ENCODE results near the gene RBP5.

The RBP5 gene

DNA sequence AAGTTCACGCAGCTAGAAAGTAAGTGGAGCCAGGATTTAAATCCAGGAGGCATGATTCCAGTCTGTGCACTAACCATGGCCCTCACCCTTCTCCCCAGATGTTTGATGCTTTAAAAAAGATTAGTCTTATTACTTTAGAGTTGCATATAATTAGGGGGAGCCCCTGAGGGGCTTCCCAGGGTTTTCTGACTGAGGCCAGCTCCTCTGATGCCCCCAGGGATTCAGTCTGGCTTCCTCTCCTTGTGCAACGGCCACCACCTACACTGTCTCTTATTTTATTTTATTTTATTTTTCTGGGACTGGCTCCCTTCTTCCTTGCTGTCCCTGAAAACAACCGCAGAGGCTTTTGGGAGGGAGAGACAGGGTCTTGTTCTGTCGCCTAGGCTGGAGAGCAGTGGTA is 24.1 kb upstream of the RBP5 start:
- no peaks in the 10 kb centered on the region for H3K27me3 ChIP-seq (replicated peaks; ENCODE audit: control insufficient read depth, insufficient read depth, low read length)
- peaks cover 20% of the 10 kb centered on the region for H3K36me3 ChIP-seq (ENCODE audit: control insufficient read depth, insufficient read depth, low read length)
- no peak for DNase-seq (ENCODE audit: extremely low read depth, insufficient read length)
- TF ChIP-seq, protein P1, sequence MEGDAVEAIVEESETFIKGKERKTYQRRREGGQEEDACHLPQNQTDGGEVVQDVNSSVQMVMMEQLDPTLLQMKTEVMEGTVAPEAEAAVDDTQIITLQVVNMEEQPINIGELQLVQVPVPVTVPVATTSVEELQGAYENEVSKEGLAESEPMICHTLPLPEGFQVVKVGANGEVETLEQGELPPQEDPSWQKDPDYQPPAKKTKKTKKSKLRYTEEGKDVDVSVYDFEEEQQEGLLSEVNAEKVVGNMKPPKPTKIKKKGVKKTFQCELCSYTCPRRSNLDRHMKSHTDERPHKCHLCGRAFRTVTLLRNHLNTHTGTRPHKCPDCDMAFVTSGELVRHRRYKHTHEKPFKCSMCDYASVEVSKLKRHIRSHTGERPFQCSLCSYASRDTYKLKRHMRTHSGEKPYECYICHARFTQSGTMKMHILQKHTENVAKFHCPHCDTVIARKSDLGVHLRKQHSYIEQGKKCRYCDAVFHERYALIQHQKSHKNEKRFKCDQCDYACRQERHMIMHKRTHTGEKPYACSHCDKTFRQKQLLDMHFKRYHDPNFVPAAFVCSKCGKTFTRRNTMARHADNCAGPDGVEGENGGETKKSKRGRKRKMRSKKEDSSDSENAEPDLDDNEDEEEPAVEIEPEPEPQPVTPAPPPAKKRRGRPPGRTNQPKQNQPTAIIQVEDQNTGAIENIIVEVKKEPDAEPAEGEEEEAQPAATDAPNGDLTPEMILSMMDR (IDR thresholded peaks at IDR 0.05; ENCODE audit: insufficient read depth, low read length, poor library complexity, severe bottlenecking), result no peak
- H3K4me3 ChIP-seq (replicated peaks; ENCODE audit: low read depth, low read length), result no peak overlapping the region

DNA sequence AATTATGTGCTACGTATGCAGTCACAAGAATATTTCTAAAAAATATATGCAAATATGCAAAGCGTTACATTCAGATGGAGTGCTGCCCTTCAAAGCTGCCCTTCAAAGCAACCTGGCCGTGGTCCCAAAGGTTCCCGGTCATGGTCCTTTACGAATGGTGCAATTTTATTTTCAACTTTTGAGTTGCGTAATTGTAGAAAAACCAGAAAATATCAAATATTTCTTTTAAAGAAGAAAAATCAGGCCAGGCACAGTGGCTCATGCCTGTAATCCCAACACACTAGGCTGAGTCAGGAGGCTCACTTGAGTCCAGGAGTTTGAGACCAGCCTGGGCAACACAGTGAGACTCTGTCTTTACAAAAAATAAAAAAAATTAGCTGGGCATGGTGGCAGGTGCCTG is 22.8 kb upstream of the RBP5 start:
- DNase-seq (ENCODE audit: extremely low read depth, insufficient read length), result no peak
- Histone ChIP-seq H3K36me3 (ENCODE audit: control insufficient read depth, insufficient read depth, low read length) (peaks cover 17% of the 10 kb centered on the region), H3K27me3 (replicated peaks; ENCODE audit: control insufficient read depth, insufficient read depth, low read length) (no peaks in the 10 kb centered on the region), H3K4me3 (replicated peaks; ENCODE audit: low read depth, low read length) (no peak overlapping the region)
- TF ChIP-seq, protein P1 (IDR thresholded peaks at IDR 0.05; ENCODE audit: insufficient read depth, low read length, poor library complexity, severe bottlenecking), result no peak

DNA sequence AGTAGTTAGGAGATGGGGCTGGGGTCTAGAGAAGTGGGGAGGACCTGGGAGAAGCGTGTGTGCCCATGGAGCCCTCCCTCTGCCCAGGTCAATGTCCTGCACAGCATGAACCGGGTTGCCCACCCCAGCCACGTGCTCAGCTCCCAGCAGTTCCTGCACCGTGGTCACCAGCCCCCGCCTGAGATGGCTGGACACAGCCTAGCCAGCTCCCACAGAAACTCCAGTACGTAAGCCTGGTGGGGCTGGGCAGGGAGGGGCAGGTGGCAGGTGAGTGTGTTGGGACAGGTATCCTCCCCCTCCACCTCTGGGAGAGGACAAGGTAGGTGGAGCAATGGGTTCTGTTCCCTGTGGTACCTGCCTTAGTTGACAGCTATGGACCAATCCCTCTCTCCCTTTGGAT is 22.2 kb upstream of the RBP5 start:
- no peak for DNase-seq (ENCODE audit: extremely low read depth, insufficient read length)
- no peak overlapping the region for H3K4me3 ChIP-seq (replicated peaks; ENCODE audit: low read depth, low read length)
- no peaks in the 10 kb centered on the region for H3K27me3 ChIP-seq (replicated peaks; ENCODE audit: control insufficient read depth, insufficient read depth, low read length)
- peaks cover 15% of the 10 kb centered on the region for H3K36me3 ChIP-seq (ENCODE audit: control insufficient read depth, insufficient read depth, low read length)
- TF ChIP-seq, protein P1 (IDR thresholded peaks at IDR 0.05; ENCODE audit: insufficient read depth, low read length, poor library complexity, severe bottlenecking), result no peak

DNA sequence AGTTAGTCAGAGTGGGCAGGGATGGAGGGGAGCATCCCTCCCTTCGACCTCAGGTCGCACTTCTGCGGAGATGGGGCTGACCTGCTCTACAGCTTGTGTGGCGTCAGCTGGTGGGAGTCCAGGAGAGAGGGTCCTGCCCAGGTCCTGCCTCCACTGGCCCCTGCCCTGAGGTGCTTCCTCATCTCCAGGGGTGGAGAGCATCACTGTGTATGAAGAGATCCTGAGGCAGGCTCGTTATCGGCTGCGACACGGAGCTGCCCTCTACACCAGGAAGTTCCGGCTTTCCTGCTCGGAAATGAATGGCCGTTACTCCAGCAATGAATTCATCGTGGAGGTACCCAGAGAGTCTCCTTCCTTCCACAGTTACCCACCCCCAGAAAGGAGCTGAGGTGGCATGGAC is 21.7 kb upstream of the RBP5 start:
- H3K27me3 ChIP-seq (replicated peaks; ENCODE audit: control insufficient read depth, insufficient read depth, low read length), result no peaks in the 10 kb centered on the region
- TF ChIP-seq, protein P1 (IDR thresholded peaks at IDR 0.05; ENCODE audit: insufficient read depth, low read length, poor library complexity, severe bottlenecking), result no peak
- H3K36me3 ChIP-seq (ENCODE audit: control insufficient read depth, insufficient read depth, low read length), result peaks cover 15% of the 10 kb centered on the region
- no peak overlapping the region for H3K4me3 ChIP-seq (replicated peaks; ENCODE audit: low read depth, low read length)
- DNase-seq (ENCODE audit: extremely low read depth, insufficient read length), result no peak

DNA sequence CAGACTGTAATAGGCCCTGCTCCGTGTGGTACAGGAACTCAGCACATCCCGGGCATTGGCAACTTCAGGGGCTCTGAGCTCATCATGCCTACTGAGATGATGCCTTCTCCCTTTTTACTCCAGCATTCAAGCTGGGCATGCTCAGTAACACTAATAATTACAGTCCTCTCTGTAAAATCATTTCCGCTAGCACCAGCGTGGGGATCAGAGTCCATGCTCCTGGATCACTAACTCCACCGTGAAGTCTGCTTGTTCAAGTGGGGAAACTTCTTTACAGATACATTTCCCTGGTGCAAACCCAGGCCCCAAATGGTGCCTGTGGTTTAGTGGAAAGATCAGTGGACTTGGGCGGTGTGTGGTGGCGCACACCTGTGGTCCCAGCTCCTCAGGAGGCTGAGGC is 18.2 kb upstream of the RBP5 start:
- Histone ChIP-seq H3K27me3 (replicated peaks; ENCODE audit: control insufficient read depth, insufficient read depth, low read length) (no peaks in the 10 kb centered on the region), H3K4me3 (replicated peaks; ENCODE audit: low read depth, low read length) (no peak overlapping the region), H3K36me3 (ENCODE audit: control insufficient read depth, insufficient read depth, low read length) (peaks cover 20% of the 10 kb centered on the region)
- no peak for DNase-seq (ENCODE audit: extremely low read depth, insufficient read length)
- TF ChIP-seq, protein P1 (IDR thresholded peaks at IDR 0.05; ENCODE audit: insufficient read depth, low read length, poor library complexity, severe bottlenecking), result no peak

DNA sequence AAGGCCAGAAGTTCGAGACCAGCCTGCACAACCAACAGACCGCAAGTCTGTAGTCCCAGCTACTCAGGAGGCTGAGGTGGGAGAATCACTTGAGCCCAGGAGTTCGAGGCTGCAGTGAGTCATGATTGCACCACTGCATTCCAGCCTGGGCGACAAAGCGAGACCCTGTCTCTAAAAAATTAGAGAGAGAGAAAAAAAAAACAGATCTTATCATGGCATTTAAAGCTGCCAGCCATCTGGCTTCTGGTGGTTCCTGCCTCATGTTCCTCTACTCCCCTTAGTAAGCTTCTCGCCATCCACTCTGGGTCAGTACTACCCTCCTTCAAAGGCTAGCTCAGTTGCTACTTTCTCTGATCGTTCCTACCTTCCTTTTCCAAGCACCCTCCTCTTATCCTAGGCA is 17.5 kb upstream of the RBP5 start:
- H3K27me3 ChIP-seq (replicated peaks; ENCODE audit: control insufficient read depth, insufficient read depth, low read length), result no peaks in the 10 kb centered on the region
- DNase-seq (ENCODE audit: extremely low read depth, insufficient read length), result no peak
- H3K36me3 ChIP-seq (ENCODE audit: control insufficient read depth, insufficient read depth, low read length), result peaks cover 22% of the 10 kb centered on the region
- H3K4me3 ChIP-seq (replicated peaks; ENCODE audit: low read depth, low read length), result no peak overlapping the region
- TF ChIP-seq, protein P1 (IDR thresholded peaks at IDR 0.05; ENCODE audit: insufficient read depth, low read length, poor library complexity, severe bottlenecking), result no peak
